ENCODE results near the gene CA11. TPM values are rescaled to one million over a fixed set of nuclear protein-coding genes. Genes with fewer than 3 reads are reported as not detected.

CA11 gene
- total and polyA plus RNA-seq, 2 of the 8 experiments (the other 6 are each of a cell fraction or from before 2014, with no cell fraction given), result 51.7 to 71.4 TPM

- TF ChIP-seq CTCF (IDR thresholded peaks at IDR 0.05; ENCODE audit: control extremely low read depth in 1 of 3, insufficient read depth in 1 of 3, low read depth in 1 of 3, low read length in 3 of 3) (no peak), MAX (IDR thresholded peaks at IDR 0.05) (no peak), E2F6 (IDR thresholded peaks at IDR 0.05) (no peak), ATF2 (IDR thresholded peaks at IDR 0.05; ENCODE audit: low read length) (no peak), SIRT6 (IDR thresholded peaks at IDR 0.05; ENCODE audit: low read length) (no peak), TAF1 (IDR thresholded peaks at IDR 0.05; ENCODE audit: low read depth, low read length) (no peak; the same call in 1 of the 2 replicates), TEAD4 (IDR thresholded peaks at IDR 0.05; ENCODE audit: low read depth, low read length) (no peak), BRCA1 (IDR thresholded peaks at IDR 0.05; ENCODE audit: low read depth, low read length) (no peak), KDM5A (IDR thresholded peaks at IDR 0.05; ENCODE audit: low read length) (no peak), SUZ12 (IDR thresholded peaks at IDR 0.05; ENCODE audit: low read length) (no peak), POLR2AphosphoS5 (IDR thresholded peaks at IDR 0.05; ENCODE audit: low read depth, low read length) (no peak), RFX5 (IDR thresholded peaks at IDR 0.05; ENCODE audit: borderline replicate concordance, low read depth, low read length) (no peak)
These were observed 6.3 kb downstream of the CA11 start (continued) for GRCh38 chr19:48639483-48640375.

All from H1 (cell line).